HEK293T (cell line): ENCODE data around the gene ARMC9.

Source experiments
- FOXM1 ChIP-seq: fragments of 450-650 bp; IDR thresholded peaks from 2 replicates; pipeline ENCODE4 v1.6.1; 2017; ENCODE audit warnings: mild to moderate bottlenecking, borderline replicate concordance
- LEF1 ChIP-seq: fragments of 450-650 bp; IDR thresholded peaks from 2 replicates; pipeline ENCODE4 v1.6.1; 2017; ENCODE audit warnings: mild to moderate bottlenecking, borderline replicate concordance
- SP1 ChIP-seq: fragments of 450-650 bp; IDR thresholded peaks from 2 replicates; pipeline ENCODE4 v1.6.1; 2017
- ZNF384 ChIP-seq: fragments of 450-650 bp; IDR thresholded peaks from 2 replicates; pipeline ENCODE4 v1.6.1; 2016

DNA sequence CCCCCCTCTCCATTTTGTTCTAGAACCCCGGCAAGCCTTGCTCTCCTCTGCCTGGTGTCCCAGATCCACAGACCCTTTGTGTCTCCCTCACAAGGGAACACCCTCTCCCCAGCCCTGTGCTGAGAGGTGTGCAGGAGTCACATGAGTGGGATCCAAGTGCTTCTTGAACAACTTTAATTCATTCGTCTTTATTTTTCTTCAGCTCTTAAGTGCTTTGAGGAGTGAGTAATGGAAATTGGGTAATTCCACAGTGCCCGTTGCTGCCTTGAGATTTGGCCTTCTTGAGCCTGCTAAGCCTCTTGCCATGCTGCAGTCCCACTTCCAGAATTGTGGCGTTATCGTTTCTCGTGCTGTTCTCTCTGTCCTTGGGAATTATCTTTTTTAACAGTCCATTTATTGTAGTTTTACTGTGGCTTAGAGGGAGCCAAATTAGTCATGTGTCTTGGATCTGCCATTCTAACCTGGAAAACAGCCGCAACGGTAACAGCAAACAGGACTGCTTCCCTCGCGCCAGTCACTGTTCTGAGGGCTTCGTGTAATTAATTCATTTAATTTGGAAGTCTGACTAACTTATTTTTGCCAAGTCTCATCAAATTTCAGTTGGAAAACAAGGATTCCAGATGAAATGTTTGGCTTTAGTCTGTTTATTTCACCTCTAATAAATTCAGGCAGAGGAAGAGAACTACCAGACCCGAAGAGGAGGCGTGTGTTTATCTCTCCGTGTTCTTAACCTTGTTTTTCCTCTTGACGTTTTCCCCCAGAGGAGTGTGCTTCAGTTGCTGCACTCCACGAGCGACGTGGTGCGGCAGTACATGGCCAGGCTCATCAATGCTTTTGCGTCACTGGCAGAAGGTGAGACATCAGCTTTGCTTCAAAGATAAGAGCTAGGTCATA, 72.0 kb downstream of the ARMC9 start:
- TF ChIP-seq SP1 = no peak
- no peak for TF ChIP-seq LEF1
- no peak for TF ChIP-seq FOXM1
- TF ChIP-seq ZNF384 = no peak
